ENCODE data around the gene TFAP2E. TPM values are rescaled to one million over a fixed set of nuclear protein-coding genes. Genes with fewer than 3 reads are reported as not detected.

Gene TFAP2E
- total RNA-seq (1 to 10 TPM; 2.6 to 3.2 TPM), polyA plus RNA-seq (under 1 TPM; 0.20 to 0.59 (median 0.40) TPM), total RNA-seq (1.5 to 5.2 (median 2.2) reads per million in 6 experiments)

DNA sequence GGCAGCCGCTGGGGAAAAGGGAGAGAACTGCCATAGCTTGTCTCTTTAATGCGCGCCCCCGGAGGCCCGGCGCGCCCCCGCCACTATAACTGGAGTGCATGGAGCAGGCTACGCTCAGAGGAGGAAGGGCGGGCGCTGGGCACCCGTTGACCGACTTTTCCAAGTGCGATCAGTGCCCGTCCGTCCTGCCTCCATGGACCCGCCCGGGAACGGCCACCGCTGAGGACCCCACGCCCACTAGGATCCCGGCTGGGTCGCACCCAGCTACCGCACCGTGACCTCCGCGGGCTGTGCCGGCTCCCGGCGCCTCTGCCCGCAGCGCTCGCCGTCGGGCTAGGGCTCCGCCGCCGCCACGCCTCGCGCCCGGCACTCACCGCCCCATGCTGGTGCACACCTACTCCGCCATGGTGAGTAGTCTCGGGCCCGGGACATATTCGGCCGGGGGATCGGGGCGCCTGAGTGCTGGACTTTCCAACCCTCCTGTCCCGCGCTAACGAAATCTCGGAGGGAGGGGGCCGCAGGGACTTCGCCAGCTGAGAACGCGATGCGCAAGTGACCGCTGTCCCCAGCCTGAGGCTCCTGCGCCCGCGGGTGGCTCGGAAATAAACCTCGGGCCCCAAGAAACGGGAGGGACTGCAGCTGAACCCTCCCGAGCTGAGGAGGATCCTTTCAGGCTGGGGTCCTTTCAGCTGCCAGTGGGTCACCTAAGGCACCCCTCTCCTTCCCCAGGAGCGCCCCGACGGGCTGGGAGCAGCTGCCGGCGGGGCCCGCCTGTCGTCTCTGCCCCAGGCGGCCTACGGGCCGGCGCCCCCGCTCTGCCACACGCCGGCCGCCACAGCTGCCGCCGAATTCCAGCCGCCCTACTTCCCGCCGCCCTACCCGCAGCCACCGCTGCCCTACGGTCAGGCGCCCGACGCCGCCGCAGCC, at the start of gene TFAP2E:
Gene TFAP2E (plus strand): TSS at position 117 of the 927 bp plus-strand sequence. CDS start 264 bp downstream, at position 381.
- Mint-ChIP-seq H3K27me3 (no peaks in the 10 kb centered on the region), H3K36me3 (no peaks in the 10 kb centered on the region), H3K9me3 (no peaks in the 10 kb centered on the region), H3K4me1 (peaks cover 21 to 38% (median 31%) of the 10 kb centered on the region in 4 donors), H3K4me3 (peak within 1 kb of the TSS in 4 of 10 donors; percentile 47 to 63 (median 55)), H3K27ac (peak within 1 kb of the TSS in 1 of 10 donors; percentile 60)
- ATAC-seq, result peak in 1 of 2 donors; percentile 20
- DNase-seq, result no peak
- POLR2A ChIA-PET, result no interaction called here

GRCh38 chr1:35524106-35524505, 49.0 kb upstream of the TFAP2E start:
- Mint-ChIP-seq H3K27ac (no peak overlapping the region), H3K4me3 (no peak overlapping the region), H3K27me3 (no peaks in the 10 kb centered on the region), H3K9me3 (peaks cover 0 to 21% (median 0%) of the 10 kb centered on the region in 9 donors), H3K36me3 (peaks cover 3 to 23% (median 9%) of the 10 kb centered on the region in 3 donors), H3K4me1 (peaks cover 9 to 20% (median 12%) of the 10 kb centered on the region in 4 donors)
- POLR2A ChIA-PET, result no interaction called here
- ATAC-seq (no peak), DNase-seq (no peak)

GRCh38 chr1:35530168-35530567, 42.9 kb upstream of the TFAP2E start:
- Mint-ChIP-seq H3K4me3 (no peak overlapping the region), H3K9me3 (peaks cover 0 to 27% (median 1%) of the 10 kb centered on the region in 9 donors), H3K27ac (peak overlapping the region in 2 of 10 donors; percentile 9 to 27), H3K36me3 (peaks cover 15 to 33% (median 33%) of the 10 kb centered on the region in 3 donors), H3K4me1 (peaks cover 13 to 23% (median 15%) of the 10 kb centered on the region in 4 donors), H3K27me3 (no peaks in the 10 kb centered on the region)
- POLR2A ChIA-PET, result no interaction called here
- ATAC-seq, result no peak
- DNase-seq, result no peak

GRCh38 chr1:35530946-35531345, 42.2 kb upstream of the TFAP2E start:
- no peaks in the 10 kb centered on the region for H3K27me3 Mint-ChIP-seq
- peaks cover 15 to 33% (median 29%) of the 10 kb centered on the region in 3 donors for H3K36me3 Mint-ChIP-seq
- H3K9me3 Mint-ChIP-seq, result peaks cover 0 to 23% (median 1%) of the 10 kb centered on the region in 9 donors
- ATAC-seq (no peak), DNase-seq (no peak)
- peaks cover 16 to 30% (median 23%) of the 10 kb centered on the region in 4 donors for H3K4me1 Mint-ChIP-seq
- no peak overlapping the region for H3K4me3 Mint-ChIP-seq
- no peak overlapping the region for H3K27ac Mint-ChIP-seq
- POLR2A ChIA-PET, result no interaction called here

- ATAC-seq, result no peak
- H3K9me3 Mint-ChIP-seq, result peaks cover 0 to 23% (median 1%) of the 10 kb centered on the region in 9 donors
- POLR2A ChIA-PET, result no interaction called here
- no peaks in the 10 kb centered on the region for H3K27me3 Mint-ChIP-seq
- DNase-seq, result no peak
- no peak overlapping the region for H3K27ac Mint-ChIP-seq
- peaks cover 15 to 33% (median 29%) of the 10 kb centered on the region in 3 donors for H3K36me3 Mint-ChIP-seq
- H3K4me1 Mint-ChIP-seq, result peaks cover 20 to 35% (median 27%) of the 10 kb centered on the region in 4 donors
- no peak overlapping the region for H3K4me3 Mint-ChIP-seq
Observed at GRCh38 chr1:35531368-35531767, 41.7 kb upstream of the TFAP2E start.

DNA sequence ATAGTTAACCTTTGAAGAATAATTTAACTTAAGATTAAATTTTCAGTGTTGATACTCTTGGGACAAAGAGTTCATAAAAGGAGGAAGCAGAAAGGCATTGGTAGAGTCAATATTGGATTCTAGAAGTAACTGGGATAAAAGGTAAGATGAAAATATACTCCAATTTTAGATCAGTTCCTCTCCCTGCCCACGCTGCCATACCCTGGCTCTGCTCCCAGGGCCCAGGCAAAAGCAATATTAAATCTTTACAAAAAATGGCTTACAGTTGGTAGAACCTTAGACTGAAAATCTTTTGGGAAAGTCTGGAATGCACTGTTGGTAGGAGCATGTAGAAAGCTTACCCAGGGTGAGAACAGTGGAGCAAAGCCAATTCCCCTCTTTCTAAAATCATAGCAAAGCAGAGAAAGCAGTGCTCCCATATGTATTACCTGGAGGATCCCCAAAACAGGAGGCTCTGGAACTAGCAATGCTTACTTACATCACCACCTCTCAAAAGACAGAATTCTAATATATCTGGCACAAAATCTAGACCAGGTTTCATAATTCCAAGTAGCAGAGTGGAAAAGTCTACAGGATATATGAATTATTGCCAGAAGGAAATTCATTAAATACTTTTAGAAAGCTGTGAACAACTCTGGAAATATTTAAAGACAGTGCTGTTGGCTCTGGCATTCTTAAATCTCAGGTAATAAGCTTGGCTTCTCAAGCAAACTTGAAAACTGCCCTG, 40.5 kb upstream of the TFAP2E start:
- POLR2A ChIA-PET, result interaction anchor here (0.7 kb wide), 1 partner anchor 33 kb away, joined by 3 read pairs; no protein-coding TSS in a partner anchor
- Mint-ChIP-seq H3K4me1 (peaks cover 27 to 48% (median 40%) of the 10 kb centered on the region in 4 donors), H3K9me3 (peaks cover 0 to 15% (median 1%) of the 10 kb centered on the region in 9 donors), H3K27me3 (no peaks in the 10 kb centered on the region), H3K36me3 (peaks cover 15 to 33% (median 27%) of the 10 kb centered on the region in 3 donors), H3K4me3 (no peak overlapping the region), H3K27ac (no peak overlapping the region)
- DNase-seq (no peak), ATAC-seq (no peak)

DNA sequence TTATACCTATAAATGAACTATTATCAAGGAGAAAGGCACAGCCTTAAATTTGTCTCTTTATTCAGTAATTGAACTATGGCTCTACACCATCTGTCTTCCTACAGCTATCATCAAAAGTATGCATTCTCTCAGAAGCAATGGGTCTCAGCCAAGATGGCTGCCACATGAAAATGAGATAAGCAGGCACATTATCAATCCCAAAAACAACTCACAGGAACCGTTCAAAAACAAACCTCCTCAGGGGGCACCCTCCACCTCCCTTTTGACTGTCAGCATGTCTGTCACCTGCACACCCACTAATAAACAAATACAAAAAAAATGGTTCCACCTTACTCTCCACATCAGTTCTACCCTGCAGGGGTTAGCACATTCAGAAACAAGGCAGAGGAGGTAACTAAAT, 39.5 kb upstream of the TFAP2E start:
- Mint-ChIP-seq H3K27ac (peak overlapping the region in 4 of 10 donors; percentile 44 to 67 (median 58)), H3K4me1 (peaks cover 31 to 53% (median 47%) of the 10 kb centered on the region in 4 donors), H3K27me3 (no peaks in the 10 kb centered on the region), H3K36me3 (peaks cover 15 to 33% (median 23%) of the 10 kb centered on the region in 3 donors), H3K4me3 (no peak overlapping the region), H3K9me3 (peaks cover 0 to 13% (median 1%) of the 10 kb centered on the region in 9 donors)
- DNase-seq, result no peak
- no peak for ATAC-seq
- POLR2A ChIA-PET, result no interaction called here

DNA sequence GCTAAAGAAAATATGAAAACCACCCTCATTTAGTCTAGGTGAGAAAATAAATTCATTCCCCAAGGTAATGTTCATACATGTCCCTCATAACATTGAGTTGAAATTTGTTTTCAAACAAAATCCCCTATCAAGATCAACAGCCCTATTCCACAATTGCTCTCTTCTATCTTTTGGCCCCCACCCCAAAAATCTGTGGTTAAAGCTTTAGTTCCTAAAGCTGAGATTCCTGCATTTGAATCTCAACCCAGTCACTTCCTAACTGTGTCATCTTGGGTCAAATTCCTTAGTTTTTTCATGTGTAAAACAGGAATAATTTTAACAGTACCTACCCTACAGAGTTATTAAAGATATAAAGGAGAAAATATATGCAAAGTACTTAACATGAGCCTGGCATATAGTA, 37.9 kb upstream of the TFAP2E start:
- H3K9me3 Mint-ChIP-seq, result peaks cover 0 to 5% (median under 1%) of the 10 kb centered on the region in 9 donors
- no peaks in the 10 kb centered on the region for H3K27me3 Mint-ChIP-seq
- ATAC-seq (no peak), DNase-seq (no peak)
- peaks cover 5 to 27% (median 10%) of the 10 kb centered on the region in 3 donors for H3K36me3 Mint-ChIP-seq
- peaks cover 43 to 70% (median 63%) of the 10 kb centered on the region in 4 donors for H3K4me1 Mint-ChIP-seq
- H3K4me3 Mint-ChIP-seq, result no peak overlapping the region
- H3K27ac Mint-ChIP-seq, result peak overlapping the region in 5 of 10 donors; percentile 36 to 97 (median 95)
- POLR2A ChIA-PET, result interaction anchor here (0.6 to 0.7 kb wide), 2 partner anchors 8 to 34 kb away, joined by 4 read pairs; no protein-coding TSS in a partner anchor

DNA sequence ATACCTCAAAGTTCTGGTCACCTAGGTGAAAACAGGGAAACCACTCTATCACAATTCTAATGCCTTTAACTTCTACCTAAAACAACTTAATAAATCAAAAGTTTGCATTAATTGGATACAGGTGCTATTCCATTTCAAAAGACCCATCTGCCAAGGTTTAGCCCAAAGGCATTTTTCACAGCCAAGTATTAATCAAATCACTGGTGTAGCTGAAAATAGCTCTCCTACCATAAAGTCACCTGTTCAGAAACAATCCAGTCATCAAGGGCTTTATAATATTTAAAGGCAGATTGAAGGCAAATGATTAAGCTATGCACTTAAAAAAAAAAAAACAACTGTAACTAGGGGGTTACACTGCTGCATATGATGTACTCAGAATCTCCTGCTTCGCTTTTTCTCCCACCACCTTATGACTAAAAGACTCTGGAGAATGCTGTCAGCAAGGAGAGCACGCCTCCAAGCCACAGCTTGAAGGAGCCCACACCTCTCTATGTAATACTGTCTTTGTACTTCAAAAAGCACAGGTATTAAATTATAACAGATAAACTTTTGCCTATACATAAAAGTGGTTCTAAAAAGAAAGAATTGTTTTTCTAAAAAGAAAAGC, 36.5 kb upstream of the TFAP2E start:
- H3K4me3 Mint-ChIP-seq, result peak overlapping the region in 9 of 10 donors; percentile 9 to 82 (median 49)
- POLR2A ChIA-PET, result interaction anchor here (0.7 to 4.3 kb wide), 3 partner anchors 20 to 218 kb away, joined by 3 to 22 read pairs (median 4); partner anchors contain the start of genes KIAA0319L and NCDN
- H3K27ac Mint-ChIP-seq, result peak overlapping the region; percentile 45 to 97 (median 88)
- H3K4me1 Mint-ChIP-seq, result peaks cover 43 to 81% (median 75%) of the 10 kb centered on the region in 4 donors
- no peaks in the 10 kb centered on the region for H3K9me3 Mint-ChIP-seq
- peak in 2 of 10 donors; percentile 31 to 36 for DNase-seq
- H3K27me3 Mint-ChIP-seq, result no peaks in the 10 kb centered on the region
- peak in 1 of 2 donors; percentile 28 for ATAC-seq
- peaks cover 0 to 20% (median 3%) of the 10 kb centered on the region in 3 donors for H3K36me3 Mint-ChIP-seq

- Mint-ChIP-seq H3K9me3 (no peaks in the 10 kb centered on the region), H3K4me3 (peak overlapping the region in 8 of 10 donors; percentile 25 to 82 (median 64)), H3K4me1 (peaks cover 45 to 87% (median 86%) of the 10 kb centered on the region in 4 donors), H3K36me3 (peaks cover 0 to 11% (median 3%) of the 10 kb centered on the region in 3 donors), H3K27me3 (no peaks in the 10 kb centered on the region), H3K27ac (peak overlapping the region; percentile 84 to 97 (median 93))
- no peak for ATAC-seq
- POLR2A ChIA-PET, result interaction anchor here (0.6 to 4.3 kb wide), 7 partner anchors 19 to 232 kb away, joined by 3 to 22 read pairs (median 4); partner anchors contain the start of genes CLSPN, KIAA0319L and NCDN
- no peak for DNase-seq
Observed at GRCh38 chr1:35537806-35538205, 35.3 kb upstream of the TFAP2E start.

DNA sequence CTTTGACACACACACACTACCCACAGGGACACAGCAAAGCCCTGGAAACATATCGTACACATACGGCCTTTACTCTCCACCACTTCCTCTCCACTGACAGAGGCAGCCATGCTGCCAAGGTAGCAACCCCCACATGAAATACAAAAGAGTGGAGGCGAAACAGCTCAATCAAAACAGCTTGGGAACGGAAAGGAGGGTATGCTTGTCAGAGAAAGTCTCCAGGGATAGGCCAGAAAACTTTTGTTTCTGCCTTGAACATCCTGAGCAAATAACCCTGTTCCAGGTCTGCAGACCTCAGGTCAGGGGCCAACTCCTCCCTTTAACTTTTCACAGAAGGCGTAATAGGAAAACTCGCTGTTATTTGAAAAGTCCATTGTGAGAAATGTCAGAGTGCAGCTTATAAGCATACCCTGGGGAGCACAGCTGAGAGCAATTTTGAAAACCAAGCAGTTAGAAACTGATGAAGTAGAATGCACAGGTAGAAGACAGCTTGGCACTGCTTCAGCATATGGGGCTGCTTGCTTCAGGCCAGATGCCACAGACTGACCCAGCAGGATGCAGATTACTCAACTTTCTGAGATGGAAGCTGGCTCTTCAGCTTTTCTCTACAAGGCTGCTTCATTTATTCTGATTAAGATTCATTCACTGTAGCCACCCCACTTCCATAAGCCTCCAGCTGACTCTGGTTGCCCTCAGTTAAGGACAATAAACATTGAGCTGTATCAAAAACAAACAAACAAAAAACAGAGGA, 33.9 kb upstream of the TFAP2E start:
- H3K27me3 Mint-ChIP-seq, result no peaks in the 10 kb centered on the region
- POLR2A ChIA-PET, result interaction anchor here (1.3 to 4.3 kb wide), 3 partner anchors 18 to 33 kb away, joined by 3 to 22 read pairs (median 11); partner anchors contain the start of genes KIAA0319L and NCDN
- peaks cover 48 to 89% (median 87%) of the 10 kb centered on the region in 4 donors for H3K4me1 Mint-ChIP-seq
- peak overlapping the region; percentile 54 to 85 (median 79) for H3K4me3 Mint-ChIP-seq
- no peaks in the 10 kb centered on the region for H3K9me3 Mint-ChIP-seq
- H3K27ac Mint-ChIP-seq, result peak overlapping the region; percentile 84 to 98 (median 96)
- peaks cover 0 to 10% (median 2%) of the 10 kb centered on the region in 3 donors for H3K36me3 Mint-ChIP-seq
- peak; percentile 97 to 98 for ATAC-seq
- peak in 8 of 10 donors; percentile 22 to 88 (median 70) for DNase-seq

All from naive thymus-derived CD8-positive, alpha-beta T cell (primary cell).